CD14-positive monocyte (primary cell): Measurements from ENCODE around the gene DBN1. TPM values are rescaled to one million over a fixed set of nuclear protein-coding genes. Genes with fewer than 3 reads are reported as not detected.
A peak's percentile ranks its signal among the peaks of the same experiment; 100 is the strongest.

Source experiments
- DNase-seq, 3 donors: peaks; one replicate each; pipeline ENCODE4 v3.0.0-alpha.2; 2011 to 2022
- H2AFZ ChIP-seq: 2 replicates; pipeline ENCODE4 v1.6.0; 2012; ENCODE audit warnings: mild to moderate bottlenecking, low read depth, low read length, inconsistent platforms; ENCODE audit not compliant: insufficient read depth, poor library complexity, severe bottlenecking
- H3K27ac ChIP-seq, 2 donors: 1 replicate in 1 of 2; 2 replicates in 1 of 2; pipeline ENCODE4 v1.5.1; 2012 to 2013; ENCODE audit warnings: low read length in 2 of 2, control low read depth in 1 of 2, inconsistent platforms in 1 of 2, low read depth in 1 of 2, mild to moderate bottlenecking in 1 of 2
- H3K27me3 ChIP-seq, 2 donors: one replicate each; pipeline versions ENCODE4 v1.6.0 to v1.6.1; 2011 to 2013; ENCODE audit warnings: low read length in 2 of 2; ENCODE audit not compliant: control insufficient read depth in 2 of 2, insufficient read depth in 2 of 2
- H3K36me3 ChIP-seq, 2 donors: replicated peaks in 1 of 2; 1 replicate in 1 of 2; 2 replicates in 1 of 2; pipeline versions ENCODE4 v1.5.1 to v1.6.1; 2012 to 2013; ENCODE audit warnings: low read length in 2 of 2, control low read depth in 1 of 2, inconsistent platforms in 1 of 2, mild to moderate bottlenecking in 1 of 2; ENCODE audit not compliant: insufficient read depth in 2 of 2, control insufficient read depth in 1 of 2
- H3K4me1 ChIP-seq, 2 donors: 1 replicate in 1 of 2; 2 replicates in 1 of 2; pipeline versions ENCODE4 v1.5.1 to v1.6.1; 2012 to 2013; ENCODE audit warnings: low read length in 2 of 2, control low read depth in 1 of 2, inconsistent platforms in 1 of 2, mild to moderate bottlenecking in 1 of 2, moderate library complexity in 1 of 2; ENCODE audit not compliant: insufficient read depth in 2 of 2, control insufficient read depth in 1 of 2
- H3K4me2 ChIP-seq: replicated peaks from 2 replicates; pipeline ENCODE3; 2012; ENCODE audit warnings: low read length, moderate library complexity, mild to moderate bottlenecking; ENCODE audit not compliant: poor library complexity, severe bottlenecking; ENCODE audit errors: extremely low read depth
- H3K4me3 ChIP-seq, 3 experiments: fragments of 200-600 bp in 1 of 3; sonication (generic) in 1 of 3; replicated peaks in 1 of 3; 1 replicate in 2 of 3; 2 replicates in 1 of 3; pipeline ENCODE4 v1.5.1; 2011 to 2013; ENCODE audit warnings: low read length in 3 of 3, mild to moderate bottlenecking in 3 of 3, control low read depth in 2 of 3, low read depth in 2 of 3, inconsistent platforms in 1 of 3, moderate library complexity in 1 of 3
- H3K79me2 ChIP-seq: 2 replicates; pipeline ENCODE4 v1.6.0; 2012; ENCODE audit warnings: mild to moderate bottlenecking, control low read depth, inconsistent platforms, low read length, moderate library complexity; ENCODE audit not compliant: insufficient read depth
- H3K9ac ChIP-seq: 2 replicates; pipeline ENCODE4 v1.6.0; 2017; ENCODE audit warnings: low read length, mild to moderate bottlenecking; ENCODE audit not compliant: insufficient read depth, poor library complexity, severe bottlenecking
- H3K9me3 ChIP-seq, 2 donors: replicated peaks in 1 of 2; 1 replicate in 1 of 2; 2 replicates in 1 of 2; pipeline versions ENCODE4 v1.5.1 to v1.6.1; 2012 to 2013; ENCODE audit warnings: low read length in 2 of 2, control low read depth in 1 of 2; ENCODE audit not compliant: control insufficient read depth in 1 of 2, insufficient read depth in 1 of 2
- H4K20me1 ChIP-seq: 2 replicates; pipeline ENCODE4 v1.6.0; 2012; ENCODE audit warnings: mild to moderate bottlenecking, low read length, control low read depth, moderate library complexity; ENCODE audit not compliant: insufficient read depth
- H3K27ac Mint-ChIP-seq, 7 donors: one replicate each; pipeline ENCODE4 v1.8.0; 2020; ENCODE audit warnings: mild to moderate bottlenecking in 7 of 7, mixed read lengths in 7 of 7, moderate library complexity in 6 of 7, inconsistent platforms in 2 of 7
- H3K27me3 Mint-ChIP-seq, 3 donors: one replicate each; pipeline ENCODE4 v1.8.0; 2021 to 2022; ENCODE audit warnings: low read depth in 3 of 3, mild to moderate bottlenecking in 3 of 3, mixed read lengths in 3 of 3, moderate library complexity in 3 of 3, inconsistent platforms in 1 of 3
- H3K36me3 Mint-ChIP-seq, 2 donors: one replicate each; pipeline ENCODE4 v1.8.0; 2020; ENCODE audit warnings: mixed read lengths in 2 of 2, inconsistent platforms in 1 of 2, mild to moderate bottlenecking in 1 of 2
- H3K4me1 Mint-ChIP-seq: one replicate; pipeline ENCODE4 v1.8.0; 2020; ENCODE audit warnings: mild to moderate bottlenecking, mixed read lengths
- H3K4me3 Mint-ChIP-seq, 2 donors: one replicate each; pipeline ENCODE4 v1.8.0; 2020; ENCODE audit warnings: mild to moderate bottlenecking in 2 of 2, mixed read lengths in 2 of 2, moderate library complexity in 1 of 2
- H3K9me3 Mint-ChIP-seq, 7 donors: one replicate each; pipeline ENCODE4 v1.8.0; 2020 to 2022; ENCODE audit warnings: mixed read lengths in 7 of 7, mild to moderate bottlenecking in 6 of 7, moderate library complexity in 6 of 7, inconsistent platforms in 2 of 7
- WGBS: methylation state at CpG from one replicate; pipeline ENCODE4 v1.1.5; 2013; ENCODE audit warnings: missing lambda C conversion rate; ENCODE audit not compliant: insufficient coverage; 5-methylcytosine and 5-hydroxymethylcytosine counted together
- intact Hi-C, 2 donors: fragments of 100-400 bp; cut with micrococcal nuclease; formaldehyde crosslinking; loops; one replicate each; pipeline versions ENCODE4 v1.15.0 to v1.15.1; 2023
- polyA plus RNA-seq, 3 donors: library from polyadenylated mRNA; depleted of rRNA in 1 of 3; unstranded in 2 of 3; stranded (reverse) in 1 of 3; fragments of 300-500 nt in 2 of 3; fragments of >200 nt in 1 of 3; fragmentation: Illumina TruSeq in 2 of 3; gene quantifications; 1 replicate in 2 of 3; 2 replicates in 1 of 3; pipeline ENCODE4 v1.2.3, GENCODE V29; 2012 to 2021
- TF ChIP-seq, protein P1 (sequence below): fragments of 200-600 bp; IDR thresholded peaks from one replicate; pipeline ENCODE4 v1.8.0; 2022; ENCODE audit warnings: antibody characterized with exemption, mild to moderate bottlenecking

Gene DBN1
- polyA plus RNA-seq, 3 donors = 0.71 to 1.6 (median 0.73) TPM

DNA sequence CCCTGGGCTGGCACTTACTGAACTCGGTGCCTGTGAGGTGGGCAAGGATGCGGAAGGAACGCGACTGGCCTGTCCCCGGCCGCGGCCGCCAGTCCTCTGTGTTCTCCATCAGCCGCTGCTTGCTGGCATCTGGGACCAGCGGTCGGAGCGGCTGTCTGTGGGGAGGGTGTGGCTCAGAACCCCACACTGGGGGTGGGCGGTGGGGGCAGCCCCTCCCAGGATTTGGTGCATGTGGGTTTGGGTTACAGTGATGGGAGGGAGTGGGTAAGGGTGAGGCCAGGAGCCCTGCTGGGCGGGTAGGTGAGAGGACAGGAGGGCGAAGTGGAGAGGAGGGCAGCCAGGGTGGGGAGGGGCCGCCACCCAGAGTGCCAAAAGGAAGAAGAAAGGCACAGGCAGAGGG, 17.6 kb upstream of the DBN1 start:
- H4K20me1 ChIP-seq = peaks cover 31% of the 10 kb centered on the region
- no peak overlapping the region for H3K27ac ChIP-seq
- H3K9me3 Mint-ChIP-seq = peaks cover 0 to 4% (median 0%) of the 10 kb centered on the region in 7 donors
- H3K27me3 ChIP-seq = no peaks in the 10 kb centered on the region
- no peak for DNase-seq
- H3K79me2 ChIP-seq = peaks cover 21% of the 10 kb centered on the region
- no peak overlapping the region for H3K4me2 ChIP-seq
- H3K36me3 ChIP-seq = peaks cover 45 to 63% of the 10 kb centered on the region in 2 donors
- H3K27ac Mint-ChIP-seq = peak overlapping the region in 4 of 7 donors; percentile 32 to 68 (median 46)
- peaks cover 3 to 9% (median 4%) of the 10 kb centered on the region in 3 donors for H3K27me3 Mint-ChIP-seq
- H3K36me3 Mint-ChIP-seq = peaks cover 59 to 74% of the 10 kb centered on the region in 2 donors
- H3K4me3 Mint-ChIP-seq = no peak overlapping the region
- intact Hi-C loops = loop anchor here in 1 of 2 donors (10.0 kb wide), 1 partner anchor 54 kb away; no protein-coding TSS in a partner anchor
- H3K9ac ChIP-seq = no peak overlapping the region
- no peaks in the 10 kb centered on the region for H3K9me3 ChIP-seq
- WGBS = 97% methylated on average over 11 of the region's 16 CpGs
- no peak overlapping the region for H2AFZ ChIP-seq
- H3K4me1 Mint-ChIP-seq = peaks cover 45% of the 10 kb centered on the region
- H3K4me1 ChIP-seq = peaks cover 47 to 54% of the 10 kb centered on the region in 2 donors
- TF ChIP-seq, protein P1, sequence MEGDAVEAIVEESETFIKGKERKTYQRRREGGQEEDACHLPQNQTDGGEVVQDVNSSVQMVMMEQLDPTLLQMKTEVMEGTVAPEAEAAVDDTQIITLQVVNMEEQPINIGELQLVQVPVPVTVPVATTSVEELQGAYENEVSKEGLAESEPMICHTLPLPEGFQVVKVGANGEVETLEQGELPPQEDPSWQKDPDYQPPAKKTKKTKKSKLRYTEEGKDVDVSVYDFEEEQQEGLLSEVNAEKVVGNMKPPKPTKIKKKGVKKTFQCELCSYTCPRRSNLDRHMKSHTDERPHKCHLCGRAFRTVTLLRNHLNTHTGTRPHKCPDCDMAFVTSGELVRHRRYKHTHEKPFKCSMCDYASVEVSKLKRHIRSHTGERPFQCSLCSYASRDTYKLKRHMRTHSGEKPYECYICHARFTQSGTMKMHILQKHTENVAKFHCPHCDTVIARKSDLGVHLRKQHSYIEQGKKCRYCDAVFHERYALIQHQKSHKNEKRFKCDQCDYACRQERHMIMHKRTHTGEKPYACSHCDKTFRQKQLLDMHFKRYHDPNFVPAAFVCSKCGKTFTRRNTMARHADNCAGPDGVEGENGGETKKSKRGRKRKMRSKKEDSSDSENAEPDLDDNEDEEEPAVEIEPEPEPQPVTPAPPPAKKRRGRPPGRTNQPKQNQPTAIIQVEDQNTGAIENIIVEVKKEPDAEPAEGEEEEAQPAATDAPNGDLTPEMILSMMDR = no peak
- H3K4me3 ChIP-seq = no peak overlapping the region

DNA sequence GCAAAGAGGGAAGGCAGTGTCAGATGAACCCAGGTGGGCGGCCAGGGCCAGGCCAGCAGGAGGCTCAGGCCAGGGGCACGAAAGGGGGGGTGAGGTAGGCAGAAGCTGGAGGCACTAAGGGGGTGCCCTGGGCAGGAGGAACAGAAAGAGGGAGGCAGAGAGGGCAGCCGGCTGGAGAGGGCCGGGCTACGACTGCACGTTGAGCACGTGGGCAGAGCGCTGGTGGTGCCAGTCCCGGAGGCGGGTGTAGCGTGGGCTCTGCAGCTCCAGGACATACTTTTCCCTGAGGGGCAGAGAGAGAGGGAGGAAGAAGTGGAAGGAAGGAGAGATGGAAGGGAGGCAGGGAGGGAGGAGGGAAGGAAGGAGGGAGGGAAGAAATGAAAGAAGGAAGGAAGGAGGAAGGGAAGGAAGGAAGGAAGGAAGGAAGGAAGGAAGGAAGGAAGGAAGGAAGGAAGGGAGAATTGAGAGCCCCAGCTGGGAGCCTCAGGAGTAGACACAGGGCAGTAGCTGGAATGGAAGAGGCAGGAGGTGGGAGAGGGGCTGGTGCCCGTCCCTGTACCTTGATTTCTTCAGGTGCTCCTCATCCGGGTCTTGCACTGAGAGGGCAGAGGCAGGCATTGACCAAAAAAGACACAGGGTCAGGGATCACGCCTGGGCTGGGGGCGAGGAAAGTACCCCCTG, 17.0 kb upstream of the DBN1 start:
- no peak for DNase-seq
- peaks cover 40% of the 10 kb centered on the region for H3K4me1 Mint-ChIP-seq
- H3K27me3 Mint-ChIP-seq = peaks cover 3 to 9% (median 8%) of the 10 kb centered on the region in 3 donors
- no peak overlapping the region for H3K4me3 ChIP-seq
- 61% methylated on average over 15 of the region's 15 CpGs for WGBS
- peak overlapping the region in 4 of 7 donors; percentile 32 to 58 (median 46) for H3K27ac Mint-ChIP-seq
- H2AFZ ChIP-seq = no peak overlapping the region
- H3K36me3 Mint-ChIP-seq = peaks cover 63 to 75% of the 10 kb centered on the region in 2 donors
- no peak overlapping the region for H3K27ac ChIP-seq
- peaks cover 41 to 48% of the 10 kb centered on the region in 2 donors for H3K4me1 ChIP-seq
- no peak overlapping the region for H3K4me2 ChIP-seq
- H3K9me3 Mint-ChIP-seq = peaks cover 0 to 4% (median 0%) of the 10 kb centered on the region in 7 donors
- peaks cover 45 to 67% of the 10 kb centered on the region in 2 donors for H3K36me3 ChIP-seq
- no peaks in the 10 kb centered on the region for H3K9me3 ChIP-seq
- TF ChIP-seq, protein P1 = no peak
- H3K79me2 ChIP-seq = peaks cover 16% of the 10 kb centered on the region
- H3K27me3 ChIP-seq = no peaks in the 10 kb centered on the region
- H4K20me1 ChIP-seq = peaks cover 26% of the 10 kb centered on the region
- intact Hi-C loops = loop anchor here in 1 of 2 donors (10.0 kb wide), 1 partner anchor 54 kb away; no protein-coding TSS in a partner anchor
- no peak overlapping the region for H3K9ac ChIP-seq
- no peak overlapping the region for H3K4me3 Mint-ChIP-seq
